ENCODE data around the gene NUAK2.

DNA sequence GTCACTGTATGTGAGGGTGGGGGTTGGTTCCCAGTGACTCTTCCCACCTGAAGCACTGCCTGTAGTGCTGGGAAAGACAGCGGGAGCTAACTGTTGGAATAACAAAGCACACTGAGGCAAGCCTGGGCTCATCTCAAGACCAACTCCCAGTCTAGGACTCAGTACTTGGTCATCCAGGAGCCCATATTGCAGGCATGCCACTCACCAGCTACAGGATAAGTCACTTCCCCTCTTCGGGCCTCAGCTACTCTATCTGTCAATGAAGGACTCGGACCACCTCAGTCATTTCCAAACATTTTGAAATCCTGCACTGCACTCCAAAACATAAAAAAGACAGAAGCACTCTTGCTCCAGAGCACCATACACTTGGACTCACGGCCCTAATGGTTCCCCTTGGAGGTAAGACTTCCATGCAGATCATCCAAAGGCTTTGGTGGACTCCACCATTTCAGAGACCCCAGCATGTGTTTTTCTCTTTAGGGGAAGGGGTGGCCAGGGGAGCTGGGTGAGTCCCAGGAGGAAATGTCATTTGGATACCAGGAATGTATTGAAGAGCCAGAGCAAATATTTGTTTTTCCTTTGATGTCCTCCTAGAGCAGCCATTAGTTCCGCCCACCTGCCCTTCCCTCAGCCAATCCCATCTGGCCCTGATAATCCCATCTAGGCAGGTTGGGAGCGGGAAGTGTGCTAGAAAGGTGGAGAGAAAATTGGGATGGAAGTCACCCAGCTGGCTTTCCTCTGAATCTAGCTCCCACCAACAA is 3.1 kb downstream of the NUAK2 start:
- TF ChIP-seq ZNF768 (tag by site-specific recombination; IDR thresholded peaks at IDR 0.05) (no peak), SCRT1 (tag by site-specific recombination; IDR thresholded peaks at IDR 0.05; ENCODE audit: borderline replicate concordance) (peak; percentile 17; the same call in 1 of the 2 replicates), ZNF777 (tag by site-specific recombination; IDR thresholded peaks at IDR 0.05; ENCODE audit: borderline replicate concordance) (no peak), ZNF169 (tag by site-specific recombination; IDR thresholded peaks at IDR 0.05) (no peak), SCRT2 (tag by site-specific recombination; IDR thresholded peaks at IDR 0.05) (peak; percentile 49; the same call in 1 of the 2 replicates), ZNF239 (tag by site-specific recombination; IDR thresholded peaks at IDR 0.05) (no peak), ZNF580 (tag by site-specific recombination; IDR thresholded peaks at IDR 0.05) (no peak), ZNF404 (tag by site-specific recombination; IDR thresholded peaks at IDR 0.05) (no peak)
- TF ChIP-seq, protein P1, sequence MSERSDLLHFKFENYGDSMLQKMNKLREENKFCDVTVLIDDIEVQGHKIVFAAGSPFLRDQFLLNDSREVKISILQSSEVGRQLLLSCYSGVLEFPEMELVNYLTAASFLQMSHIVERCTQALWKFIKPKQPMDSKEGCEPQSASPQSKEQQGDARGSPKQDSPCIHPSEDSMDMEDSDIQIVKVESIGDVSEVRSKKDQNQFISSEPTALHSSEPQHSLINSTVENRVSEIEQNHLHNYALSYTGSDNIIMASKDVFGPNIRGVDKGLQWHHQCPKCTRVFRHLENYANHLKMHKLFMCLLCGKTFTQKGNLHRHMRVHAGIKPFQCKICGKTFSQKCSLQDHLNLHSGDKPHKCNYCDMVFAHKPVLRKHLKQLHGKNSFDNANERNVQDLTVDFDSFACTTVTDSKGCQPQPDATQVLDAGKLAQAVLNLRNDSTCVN (tag by site-specific recombination; optimal IDR thresholded peaks at IDR 0.05) = no peak
- TF ChIP-seq, protein P2, sequence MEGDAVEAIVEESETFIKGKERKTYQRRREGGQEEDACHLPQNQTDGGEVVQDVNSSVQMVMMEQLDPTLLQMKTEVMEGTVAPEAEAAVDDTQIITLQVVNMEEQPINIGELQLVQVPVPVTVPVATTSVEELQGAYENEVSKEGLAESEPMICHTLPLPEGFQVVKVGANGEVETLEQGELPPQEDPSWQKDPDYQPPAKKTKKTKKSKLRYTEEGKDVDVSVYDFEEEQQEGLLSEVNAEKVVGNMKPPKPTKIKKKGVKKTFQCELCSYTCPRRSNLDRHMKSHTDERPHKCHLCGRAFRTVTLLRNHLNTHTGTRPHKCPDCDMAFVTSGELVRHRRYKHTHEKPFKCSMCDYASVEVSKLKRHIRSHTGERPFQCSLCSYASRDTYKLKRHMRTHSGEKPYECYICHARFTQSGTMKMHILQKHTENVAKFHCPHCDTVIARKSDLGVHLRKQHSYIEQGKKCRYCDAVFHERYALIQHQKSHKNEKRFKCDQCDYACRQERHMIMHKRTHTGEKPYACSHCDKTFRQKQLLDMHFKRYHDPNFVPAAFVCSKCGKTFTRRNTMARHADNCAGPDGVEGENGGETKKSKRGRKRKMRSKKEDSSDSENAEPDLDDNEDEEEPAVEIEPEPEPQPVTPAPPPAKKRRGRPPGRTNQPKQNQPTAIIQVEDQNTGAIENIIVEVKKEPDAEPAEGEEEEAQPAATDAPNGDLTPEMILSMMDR (tag by site-specific recombination; IDR thresholded peaks at IDR 0.05) = no peak
- TF ChIP-seq, protein P3, sequence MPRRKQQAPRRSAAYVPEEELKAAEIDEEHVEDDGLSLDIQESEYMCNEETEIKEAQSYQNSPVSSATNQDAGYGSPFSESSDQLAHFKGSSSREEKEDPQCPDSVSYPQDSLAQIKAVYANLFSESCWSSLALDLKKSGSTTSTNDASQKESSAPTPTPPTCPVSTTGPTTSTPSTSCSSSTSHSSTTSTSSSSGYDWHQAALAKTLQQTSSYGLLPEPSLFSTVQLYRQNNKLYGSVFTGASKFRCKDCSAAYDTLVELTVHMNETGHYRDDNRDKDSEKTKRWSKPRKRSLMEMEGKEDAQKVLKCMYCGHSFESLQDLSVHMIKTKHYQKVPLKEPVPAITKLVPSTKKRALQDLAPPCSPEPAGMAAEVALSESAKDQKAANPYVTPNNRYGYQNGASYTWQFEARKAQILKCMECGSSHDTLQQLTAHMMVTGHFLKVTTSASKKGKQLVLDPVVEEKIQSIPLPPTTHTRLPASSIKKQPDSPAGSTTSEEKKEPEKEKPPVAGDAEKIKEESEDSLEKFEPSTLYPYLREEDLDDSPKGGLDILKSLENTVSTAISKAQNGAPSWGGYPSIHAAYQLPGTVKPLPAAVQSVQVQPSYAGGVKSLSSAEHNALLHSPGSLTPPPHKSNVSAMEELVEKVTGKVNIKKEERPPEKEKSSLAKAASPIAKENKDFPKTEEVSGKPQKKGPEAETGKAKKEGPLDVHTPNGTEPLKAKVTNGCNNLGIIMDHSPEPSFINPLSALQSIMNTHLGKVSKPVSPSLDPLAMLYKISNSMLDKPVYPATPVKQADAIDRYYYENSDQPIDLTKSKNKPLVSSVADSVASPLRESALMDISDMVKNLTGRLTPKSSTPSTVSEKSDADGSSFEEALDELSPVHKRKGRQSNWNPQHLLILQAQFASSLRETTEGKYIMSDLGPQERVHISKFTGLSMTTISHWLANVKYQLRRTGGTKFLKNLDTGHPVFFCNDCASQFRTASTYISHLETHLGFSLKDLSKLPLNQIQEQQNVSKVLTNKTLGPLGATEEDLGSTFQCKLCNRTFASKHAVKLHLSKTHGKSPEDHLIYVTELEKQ (tag by site-specific recombination; IDR thresholded peaks at IDR 0.05; ENCODE audit: borderline replicate concordance) = no peak
